ENCODE results near the gene TUBB4B.

DNA sequence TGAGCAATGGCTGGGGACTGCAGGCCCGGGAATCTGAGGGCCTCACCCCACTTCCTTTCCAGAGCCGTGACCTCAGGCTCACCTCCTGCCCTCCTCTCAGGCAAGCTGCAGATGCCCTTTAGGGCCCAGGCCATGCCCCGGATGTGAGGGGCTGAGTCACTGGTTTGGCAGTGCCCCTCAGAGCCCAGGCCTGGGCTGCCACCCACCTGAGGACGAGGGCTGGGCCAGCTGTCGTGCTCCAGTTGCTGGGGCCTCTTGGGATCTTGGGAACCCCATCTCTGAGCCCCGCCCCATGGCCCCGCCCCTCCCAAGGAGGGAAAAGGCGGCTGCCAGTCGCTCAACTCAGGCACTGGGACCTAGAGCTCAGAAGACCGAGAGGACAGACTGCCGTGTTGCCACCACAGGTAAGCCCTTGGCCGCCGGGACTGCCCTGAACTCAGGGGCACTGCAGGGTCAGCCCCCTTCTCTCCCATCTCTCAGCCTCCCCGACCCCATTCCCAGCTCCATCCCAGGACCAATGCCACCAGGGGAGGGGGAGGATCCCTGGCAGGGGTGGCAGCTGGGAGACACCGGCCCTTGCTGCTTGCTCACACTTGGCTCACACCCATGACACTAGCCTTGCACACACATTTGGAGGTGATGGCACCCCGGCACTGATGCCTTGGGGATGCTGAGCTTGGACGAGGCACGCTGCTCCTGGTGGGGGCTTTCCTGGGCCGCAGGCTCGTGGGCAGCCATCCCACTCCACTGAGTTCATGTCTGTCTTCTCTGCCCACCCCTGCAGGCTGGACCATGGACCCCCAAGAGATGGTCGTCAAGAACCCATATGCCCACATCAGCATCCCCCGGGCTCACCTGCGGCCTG lies 16.0 kb upstream of the TUBB4B start, which contains the start of gene CYSRT1:
- TF ChIP-seq, protein P1, sequence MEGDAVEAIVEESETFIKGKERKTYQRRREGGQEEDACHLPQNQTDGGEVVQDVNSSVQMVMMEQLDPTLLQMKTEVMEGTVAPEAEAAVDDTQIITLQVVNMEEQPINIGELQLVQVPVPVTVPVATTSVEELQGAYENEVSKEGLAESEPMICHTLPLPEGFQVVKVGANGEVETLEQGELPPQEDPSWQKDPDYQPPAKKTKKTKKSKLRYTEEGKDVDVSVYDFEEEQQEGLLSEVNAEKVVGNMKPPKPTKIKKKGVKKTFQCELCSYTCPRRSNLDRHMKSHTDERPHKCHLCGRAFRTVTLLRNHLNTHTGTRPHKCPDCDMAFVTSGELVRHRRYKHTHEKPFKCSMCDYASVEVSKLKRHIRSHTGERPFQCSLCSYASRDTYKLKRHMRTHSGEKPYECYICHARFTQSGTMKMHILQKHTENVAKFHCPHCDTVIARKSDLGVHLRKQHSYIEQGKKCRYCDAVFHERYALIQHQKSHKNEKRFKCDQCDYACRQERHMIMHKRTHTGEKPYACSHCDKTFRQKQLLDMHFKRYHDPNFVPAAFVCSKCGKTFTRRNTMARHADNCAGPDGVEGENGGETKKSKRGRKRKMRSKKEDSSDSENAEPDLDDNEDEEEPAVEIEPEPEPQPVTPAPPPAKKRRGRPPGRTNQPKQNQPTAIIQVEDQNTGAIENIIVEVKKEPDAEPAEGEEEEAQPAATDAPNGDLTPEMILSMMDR (conservative IDR thresholded peaks at IDR 0.05 in 1 of 2, IDR thresholded peaks at IDR 0.05 in 1 of 2; ENCODE audit: extremely low read depth in 1 of 2, insufficient read depth in 1 of 2, low read depth in 1 of 2, low read length in 2 of 2): no peak
- TF ChIP-seq EZH2 (IDR thresholded peaks at IDR 0.05; ENCODE audit: borderline replicate concordance, low read length): no peak
